KMS-11 (cell line): Measurements from ENCODE around the gene RIN3.

Source experiments
- H2AFZ ChIP-seq: fragments of 200-600 bp; sonication (generic); 2 replicates; pipeline ENCODE4 v1.6.1; 2016; ENCODE audit warnings: antibody characterized with exemption, mixed run types, low read depth
- H3K27ac ChIP-seq: fragments of 200-600 bp; sonication (generic); 2 replicates; pipeline ENCODE4 v1.6.1; 2016; ENCODE audit warnings: mild to moderate bottlenecking, mixed run types
- H3K27me3 ChIP-seq: fragments of 200-600 bp; sonication (generic); 2 replicates; pipeline ENCODE4 v1.6.1; 2017; ENCODE audit warnings: mild to moderate bottlenecking, low read depth, mixed run types, moderate library complexity; ENCODE audit not compliant: insufficient read depth
- H3K36me3 ChIP-seq: fragments of 200-600 bp; sonication (generic); 2 replicates; pipeline ENCODE4 v1.6.1; 2017; ENCODE audit warnings: mild to moderate bottlenecking, mixed run types; ENCODE audit not compliant: insufficient read depth
- H3K4me1 ChIP-seq: fragments of 200-600 bp; sonication (generic); 2 replicates; pipeline ENCODE4 v1.6.1; 2016; ENCODE audit warnings: mild to moderate bottlenecking, low read depth, mixed run types; ENCODE audit not compliant: poor library complexity, severe bottlenecking
- H3K4me2 ChIP-seq: fragments of 200-600 bp; sonication (generic); 2 replicates; pipeline ENCODE4 v1.7.0; 2016; ENCODE audit warnings: mild to moderate bottlenecking, mixed run types
- H3K4me3 ChIP-seq: fragments of 200-600 bp; sonication (generic); IDR thresholded peaks from 2 replicates; pipeline ENCODE4 v1.6.1; 2017; ENCODE audit warnings: low read depth, low read length, mixed read lengths; ENCODE audit not compliant: insufficient read depth
- H3K79me2 ChIP-seq: fragments of 200-600 bp; sonication (generic); 2 replicates; pipeline ENCODE4 v1.6.1; 2016; ENCODE audit warnings: low read depth, mixed run types; ENCODE audit not compliant: insufficient read depth
- H3K9ac ChIP-seq: fragments of 200-600 bp; sonication (generic); 2 replicates; pipeline ENCODE4 v1.6.1; 2016; ENCODE audit warnings: mild to moderate bottlenecking, mixed run types
- H4K20me1 ChIP-seq: fragments of 200-600 bp; sonication (generic); 2 replicates; pipeline ENCODE4 v1.6.1; 2016; ENCODE audit warnings: mild to moderate bottlenecking, mixed run types; ENCODE audit not compliant: insufficient read depth
- CTCF ChIP-seq: fragments of 200-600 bp; sonication (generic); conservative IDR thresholded peaks from 2 replicates; pipeline ENCODE4 v1.6.1; 2017; ENCODE audit warnings: low read depth, mild to moderate bottlenecking, antibody characterized with exemption, low read length, moderate library complexity, mixed read lengths

Gene RIN3

GRCh38 chr14:92513204-92513965, at the start of gene RIN3:
Gene RIN3 (plus strand): TSS chr14:92513781. CDS start chr14:92513933, 152 bp downstream.
- no peaks in the 10 kb centered on the region for H3K79me2 ChIP-seq
- no peak within 1 kb of the TSS for H3K4me3 ChIP-seq
- peaks cover 4% of the 10 kb centered on the region for H3K4me1 ChIP-seq
- H3K36me3 ChIP-seq: no peaks in the 10 kb centered on the region
- peak within 1 kb of the TSS; percentile 39; the same call in 1 of the 2 replicates for H3K4me2 ChIP-seq
- H3K27me3 ChIP-seq: no peaks in the 10 kb centered on the region
- H3K9ac ChIP-seq: peak within 1 kb of the TSS; percentile 81
- H3K27ac ChIP-seq: no peak within 1 kb of the TSS
- peak within 1 kb of the TSS; percentile 73 for H2AFZ ChIP-seq
- TF ChIP-seq CTCF: no peak
- no peaks in the 10 kb centered on the region for H4K20me1 ChIP-seq

- Histone ChIP-seq H3K9ac (no peak overlapping the region), H3K4me1 (no peaks in the 10 kb centered on the region), H3K36me3 (no peaks in the 10 kb centered on the region), H3K4me3 (no peak overlapping the region), H4K20me1 (no peaks in the 10 kb centered on the region), H3K27ac (no peak overlapping the region), H3K4me2 (no peak overlapping the region), H3K79me2 (no peaks in the 10 kb centered on the region), H2AFZ (no peak overlapping the region), H3K27me3 (no peaks in the 10 kb centered on the region)
- TF ChIP-seq CTCF: no peak
Measured at GRCh38 chr14:92464156-92464555, 49.4 kb upstream of the RIN3 start.

- no peaks in the 10 kb centered on the region for H3K79me2 ChIP-seq
- H2AFZ ChIP-seq: no peak overlapping the region
- H3K9ac ChIP-seq: no peak overlapping the region
- H3K4me2 ChIP-seq: no peak overlapping the region
- no peak overlapping the region for H3K4me3 ChIP-seq
- H3K27me3 ChIP-seq: no peaks in the 10 kb centered on the region
- H4K20me1 ChIP-seq: no peaks in the 10 kb centered on the region
- H3K4me1 ChIP-seq: no peaks in the 10 kb centered on the region
- no peak for TF ChIP-seq CTCF
- H3K36me3 ChIP-seq: no peaks in the 10 kb centered on the region
- no peak overlapping the region for H3K27ac ChIP-seq
Measured at GRCh38 chr14:92464716-92465115, 48.9 kb upstream of the RIN3 start.

GRCh38 chr14:92465353-92466055, 48.1 kb upstream of the RIN3 start:
- H3K9ac ChIP-seq: no peak overlapping the region

More at GRCh38 chr14:92465353-92466055, 48.1 kb upstream of the RIN3 start:
- no peak overlapping the region for H3K27ac ChIP-seq
- no peak overlapping the region for H3K4me2 ChIP-seq
- TF ChIP-seq CTCF: no peak
- H2AFZ ChIP-seq: no peak overlapping the region
- H3K36me3 ChIP-seq: no peaks in the 10 kb centered on the region
- no peaks in the 10 kb centered on the region for H3K79me2 ChIP-seq
- H3K4me1 ChIP-seq: no peaks in the 10 kb centered on the region
- H3K4me3 ChIP-seq: no peak overlapping the region
- no peaks in the 10 kb centered on the region for H3K27me3 ChIP-seq
- no peaks in the 10 kb centered on the region for H4K20me1 ChIP-seq
